ENCODE data around the gene SERPINB11.
"Not testable (repeated sequence)": the region's sequence is repeated elsewhere in the genome, so short reads cannot be mapped to it uniquely, and the experiment has no call there.

The SERPINB11 gene

GRCh38 chr18:63725682-63726480 is 23.1 kb downstream of the SERPINB11 start:
- DNase-seq, result no peak

- DNase-seq, result no peak
Measured at GRCh38 chr18:63730773-63731172, 28.0 kb downstream of the SERPINB11 start.

GRCh38 chr18:63731215-63731614 is 28.5 kb downstream of the SERPINB11 start:
- DNase-seq, result no peak

- no peak for DNase-seq
Measured at GRCh38 chr18:63736876-63737275, 34.1 kb downstream of the SERPINB11 start.

- no peak for DNase-seq
Measured at GRCh38 chr18:63741769-63742168, 39.0 kb downstream of the SERPINB11 start.

- DNase-seq, result no peak
Measured at GRCh38 chr18:63747006-63747405, 44.2 kb downstream of the SERPINB11 start.

GRCh38 chr18:63749489-63749888 is 46.7 kb downstream of the SERPINB11 start:
- no peak for DNase-seq

GRCh38 chr18:63752636-63753035 is 49.9 kb downstream of the SERPINB11 start:
- no peak for DNase-seq

- DNase-seq, result no peak
Measured at GRCh38 chr18:63753676-63754075, 50.9 kb downstream of the SERPINB11 start.

- DNase-seq, result no peak
Measured at GRCh38 chr18:63757541-63757940, 54.8 kb downstream of the SERPINB11 start.

- no peak for DNase-seq
Measured at GRCh38 chr18:63758615-63759240, 56.0 kb downstream of the SERPINB11 start.

- not testable (repeated sequence) for DNase-seq
Measured at GRCh38 chr18:63759786-63760185, 57.0 kb downstream of the SERPINB11 start.

GRCh38 chr18:63762518-63762917 is 59.8 kb downstream of the SERPINB11 start:
- no peak for DNase-seq

GRCh38 chr18:63763831-63764600 is 61.3 kb downstream of the SERPINB11 start:
- DNase-seq, result no peak

- no peak for DNase-seq
Measured at GRCh38 chr18:63765837-63766236, 63.1 kb downstream of the SERPINB11 start.
